Stimulated activated CD8-positive, alpha-beta memory T cell treated with anti-CD3 and anti-CD28 coated beads, Interleukin-4, amount 100 ng/mL, for 48 hours (primary cell): ENCODE data around the gene PALM3.
A peak's percentile ranks its signal among the peaks of the same experiment; 100 is the strongest.

Experiments used
- DNase-seq: peaks from one replicate; pipeline ENCODE4 v3.0.0-alpha.2; 2020

The PALM3 gene

DNA sequence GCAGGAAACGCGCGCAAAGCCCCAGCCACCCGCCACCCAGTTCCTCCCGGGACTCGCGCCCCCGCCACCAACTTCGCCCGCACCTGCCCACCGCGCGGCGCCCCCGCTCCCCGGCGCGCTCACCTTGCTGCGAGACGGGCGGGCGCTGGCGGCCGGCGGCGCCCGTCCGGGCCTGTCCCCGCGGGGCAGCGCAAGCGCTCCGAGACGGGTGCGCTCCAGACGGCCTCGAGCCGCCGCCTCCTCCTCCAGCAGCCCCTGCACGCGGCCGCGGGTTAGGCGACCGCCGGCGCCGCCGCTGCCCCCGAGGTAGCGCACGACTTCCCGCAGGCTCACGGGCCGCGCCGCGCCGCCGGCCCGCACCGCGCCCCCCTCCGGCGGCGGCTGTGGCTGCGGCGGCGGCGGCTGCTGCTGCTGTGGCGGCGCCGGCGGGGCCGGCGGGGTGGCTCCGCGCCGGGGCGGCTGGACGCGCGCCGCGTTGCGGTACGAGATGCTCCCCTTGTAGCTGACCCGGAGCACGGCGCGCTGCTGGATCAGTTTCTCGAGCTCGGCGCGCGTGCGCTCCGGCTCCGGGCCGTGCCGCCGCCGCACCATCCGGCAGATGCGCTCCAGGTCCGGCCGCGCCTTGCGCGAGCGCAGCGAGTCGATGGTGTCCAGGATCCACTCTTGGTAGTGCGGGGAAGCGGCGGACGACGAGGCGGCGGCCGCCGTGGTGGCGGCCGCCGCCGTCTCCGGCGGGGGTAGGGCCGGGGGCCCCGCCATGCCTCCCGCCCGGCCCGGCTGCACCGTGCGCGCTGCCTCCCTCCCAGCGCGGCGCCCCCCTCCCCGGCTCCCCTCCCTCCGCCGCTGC lies 28.0 kb upstream of the PALM3 start:
- DNase-seq, result peak; percentile 64

DNA sequence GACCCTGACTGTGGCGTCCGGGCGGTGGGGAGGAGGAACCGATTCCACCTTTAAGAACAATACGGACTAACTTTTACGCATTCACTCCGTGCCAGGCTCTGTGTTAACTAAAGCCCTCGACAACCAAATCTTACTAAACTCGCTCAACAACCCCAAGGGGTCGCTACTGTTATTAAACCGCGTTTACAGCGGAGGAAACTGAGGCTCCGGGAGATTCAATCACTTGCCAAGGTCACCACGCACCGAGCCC lies 27.5 kb upstream of the PALM3 start:
- no peak for DNase-seq

GRCh38 chr19:14088634-14089411 lies 26.9 kb upstream of the PALM3 start:
- no peak for DNase-seq

DNA sequence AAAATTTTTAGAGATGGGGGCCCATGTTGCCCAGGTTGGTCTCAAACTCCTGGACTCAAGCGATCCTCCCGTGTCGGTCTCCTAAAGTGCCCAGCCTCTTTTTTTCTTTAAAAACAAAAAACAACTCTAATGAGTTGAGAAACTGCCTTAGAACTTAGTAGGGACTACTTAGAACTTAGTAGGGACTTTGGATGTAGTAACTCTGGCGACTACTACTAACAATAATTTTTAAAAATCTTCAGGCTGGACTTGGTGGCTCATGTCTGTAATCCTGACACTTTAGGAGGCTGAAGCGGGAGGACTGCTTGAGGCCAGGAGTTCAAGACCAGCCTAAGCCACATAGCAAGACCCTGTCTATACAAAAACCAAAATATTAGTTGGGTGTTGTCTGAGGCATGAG lies 24.2 kb upstream of the PALM3 start:
- no peak for DNase-seq

DNA sequence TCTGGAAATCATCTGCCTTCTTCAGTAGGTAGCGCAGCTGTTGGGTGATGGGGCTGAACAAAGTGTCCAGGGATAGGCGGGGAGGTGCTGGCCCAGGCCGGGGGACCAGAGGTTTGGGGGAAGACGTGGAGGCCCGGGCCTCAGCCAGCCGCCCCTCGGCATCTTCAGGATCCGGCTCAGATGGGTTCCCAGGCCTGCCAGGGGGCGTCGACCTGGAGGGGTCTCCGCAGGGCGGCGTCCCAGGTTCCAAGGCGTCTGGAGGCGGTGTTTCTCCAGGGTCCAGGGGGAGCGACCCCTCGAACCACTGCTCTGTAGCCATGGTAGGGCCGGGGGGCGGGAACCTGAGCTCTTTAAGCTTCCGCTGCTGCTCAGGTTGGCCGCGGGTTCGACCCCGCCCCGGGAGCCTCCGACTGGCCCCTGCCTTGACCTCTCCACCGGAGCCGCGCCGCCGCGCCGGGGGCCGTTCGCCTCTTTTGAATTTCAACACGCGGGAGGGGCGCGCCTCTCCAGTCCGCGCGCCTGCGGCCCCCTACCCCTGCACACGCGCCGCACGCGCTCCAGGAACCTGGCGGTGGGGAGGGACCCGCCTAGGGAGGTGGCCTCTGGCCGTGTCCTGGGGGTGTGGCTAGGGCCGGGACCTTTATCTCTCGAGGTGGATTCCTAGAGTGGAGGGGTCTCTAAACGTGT lies 23.6 kb upstream of the PALM3 start, which contains the start of gene C19orf67:
Gene C19orf67 (minus strand): TSS at position 475 of the 687 bp plus-strand sequence. CDS start 156 bp downstream, at position 319.
- DNase-seq, result no peak

GRCh38 chr19:14082675-14082960 lies 20.7 kb upstream of the PALM3 start:
- DNase-seq, result no peak

GRCh38 chr19:14081797-14082674 lies 20.2 kb upstream of the PALM3 start:
- peak; percentile 55 for DNase-seq

- peak; percentile 100 for DNase-seq
Observed at GRCh38 chr19:14080887-14081796, 19.3 kb upstream of the PALM3 start.

GRCh38 chr19:14078411-14078810 lies 16.5 kb upstream of the PALM3 start:
- DNase-seq, result no peak

- DNase-seq, result peak; percentile 66
Observed at GRCh38 chr19:14073925-14074838, 12.3 kb upstream of the PALM3 start.

GRCh38 chr19:14073261-14073924 lies 11.5 kb upstream of the PALM3 start:
- DNase-seq, result peak; percentile 80

DNA sequence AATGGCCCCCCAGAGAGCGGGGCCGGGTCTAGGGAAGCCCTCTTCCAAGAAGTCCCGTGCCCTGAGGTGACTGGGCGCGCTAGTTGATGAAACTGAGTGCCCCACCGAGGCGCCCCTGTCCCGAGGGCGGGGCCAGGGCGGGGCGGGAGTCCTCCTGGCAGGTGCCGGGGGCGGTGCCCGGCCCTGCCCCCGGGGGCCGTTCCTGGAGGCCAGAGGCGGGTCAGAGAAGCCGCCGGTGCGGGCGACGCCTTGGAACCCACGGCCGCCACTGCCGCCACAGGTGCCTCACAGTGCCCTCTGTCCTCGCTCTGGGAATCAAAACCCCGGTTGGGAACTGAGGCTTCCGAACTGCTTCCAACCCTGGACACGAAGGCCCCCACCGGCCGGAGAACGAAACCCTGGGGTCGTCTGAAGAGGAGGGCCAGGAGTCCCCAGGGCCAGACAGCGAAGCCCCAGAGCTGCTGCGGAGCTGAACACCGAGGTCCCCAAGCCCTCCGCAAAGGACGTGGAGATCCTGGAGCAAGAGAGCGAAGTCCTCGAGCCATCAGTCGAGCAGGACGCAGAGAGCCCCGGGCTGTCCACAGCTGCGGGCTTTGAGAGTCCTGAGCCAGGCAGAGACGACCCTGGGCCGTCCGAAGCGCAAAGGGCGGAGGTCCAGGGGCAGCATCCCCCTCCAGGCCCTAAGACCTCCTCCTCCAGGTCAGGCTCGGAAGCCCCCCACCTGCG lies 10.8 kb upstream of the PALM3 start, which contains the start of gene MISP3:
Gene MISP3 (plus strand): TSS at position 252 of the 726 bp plus-strand sequence. CDS start 524 bp downstream, outside the sequence.
- peak; percentile 71 for DNase-seq

GRCh38 chr19:14070268-14071050 lies 8.6 kb upstream of the PALM3 start:
- DNase-seq, result no peak

DNA sequence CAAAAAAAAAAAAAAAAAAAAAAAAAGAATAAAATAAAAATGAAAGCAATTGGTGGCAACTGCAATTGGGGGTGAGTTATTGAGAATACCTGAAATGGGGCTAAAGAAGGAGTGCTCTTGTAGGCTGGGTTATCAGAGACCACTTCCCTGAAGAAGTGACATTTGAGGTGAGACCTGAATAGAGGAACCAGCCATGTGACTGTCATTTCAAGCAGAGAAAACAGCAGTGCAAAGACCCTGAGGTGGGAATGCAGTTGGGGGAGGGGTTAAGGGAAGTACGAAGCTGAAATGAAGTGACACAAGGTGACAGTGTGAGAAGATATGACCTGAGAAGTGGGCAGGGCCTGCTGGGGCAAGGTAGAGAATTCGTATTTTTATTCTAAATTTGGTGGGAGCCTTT lies 4.3 kb upstream of the PALM3 start:
- no peak for DNase-seq

GRCh38 chr19:14063105-14063504 lies 1.2 kb upstream of the PALM3 start:
- DNase-seq, result no peak

GRCh38 chr19:14062558-14062855 lies 631 bp upstream of the PALM3 start:
- DNase-seq, result no peak

DNA sequence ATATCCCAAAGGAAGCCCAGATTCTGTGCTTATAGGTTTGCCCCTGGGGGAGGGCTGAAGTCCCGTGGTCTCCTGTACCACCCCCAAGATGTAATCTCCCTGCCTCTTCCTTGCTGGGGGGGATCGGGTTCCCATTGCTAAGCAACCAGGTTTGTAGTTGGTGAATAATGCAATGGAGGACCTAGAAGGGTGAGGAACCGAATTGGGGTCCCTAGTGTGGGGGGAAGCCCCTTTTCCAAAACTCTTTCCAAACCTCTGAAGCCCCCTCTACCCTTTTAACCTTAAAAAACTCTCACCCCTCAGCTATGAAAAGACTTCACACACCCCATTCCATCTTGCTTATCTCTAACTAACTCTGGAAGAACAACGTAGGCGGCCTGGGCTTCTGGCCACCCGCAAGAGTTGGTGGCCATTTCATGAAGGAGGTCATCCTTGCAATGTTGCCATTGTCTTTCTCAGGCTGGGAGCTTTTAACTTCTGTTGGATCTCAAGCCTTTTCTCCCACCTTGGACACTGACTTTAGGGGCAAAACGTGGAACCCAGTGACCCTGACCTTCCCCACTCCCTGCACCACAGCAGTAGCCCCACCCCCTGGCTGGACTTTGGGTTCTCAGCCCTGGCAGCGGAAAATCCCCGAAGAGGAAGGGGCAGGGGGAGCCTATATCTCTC lies 661 bp downstream of the PALM3 start:
- DNase-seq, result no peak

GRCh38 chr19:14059652-14060155 lies 2.2 kb downstream of the PALM3 start:
- DNase-seq, result no peak
